Measurements from ENCODE around the gene GTF2F2. TPM values are rescaled to one million over a fixed set of nuclear protein-coding genes. Genes with fewer than 3 reads are reported as not detected.

GTF2F2 gene
- total and polyA plus RNA-seq, 9 of the 15 experiments (the other 6 are each of a cell fraction or from before 2014, with no cell fraction given), result 19.7 to 44.8 (median 32.4) TPM

DNA sequence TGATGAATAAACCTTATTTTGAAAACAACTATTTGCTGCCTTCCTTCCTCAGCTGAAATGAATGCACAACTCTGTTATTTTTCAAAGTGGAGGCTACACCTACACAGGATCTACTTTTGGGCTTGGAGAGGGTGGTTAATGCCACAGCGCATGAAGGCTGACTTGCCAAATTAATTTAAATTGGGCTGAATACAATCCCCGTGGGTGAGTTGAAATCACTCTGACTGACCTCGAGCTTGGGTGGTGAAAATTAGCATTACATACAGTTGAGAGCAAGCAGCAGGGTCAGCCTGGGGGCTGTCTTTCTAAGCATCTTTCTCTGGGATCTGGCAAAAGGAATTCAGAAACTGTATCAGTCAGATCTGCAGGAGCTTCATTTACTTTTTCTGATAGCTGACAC lies 182.2 kb downstream of the GTF2F2 start:
- no peak for FAIRE-seq
- in situ Hi-C loops (cut with MboI) (no loop called here), intact Hi-C loops (cut with micrococcal nuclease) (loop anchor here (10.0 kb wide), 2 partner anchors 108 to 818 kb away; no protein-coding TSS in a partner anchor)
- TF ChIP-seq, protein P1, sequence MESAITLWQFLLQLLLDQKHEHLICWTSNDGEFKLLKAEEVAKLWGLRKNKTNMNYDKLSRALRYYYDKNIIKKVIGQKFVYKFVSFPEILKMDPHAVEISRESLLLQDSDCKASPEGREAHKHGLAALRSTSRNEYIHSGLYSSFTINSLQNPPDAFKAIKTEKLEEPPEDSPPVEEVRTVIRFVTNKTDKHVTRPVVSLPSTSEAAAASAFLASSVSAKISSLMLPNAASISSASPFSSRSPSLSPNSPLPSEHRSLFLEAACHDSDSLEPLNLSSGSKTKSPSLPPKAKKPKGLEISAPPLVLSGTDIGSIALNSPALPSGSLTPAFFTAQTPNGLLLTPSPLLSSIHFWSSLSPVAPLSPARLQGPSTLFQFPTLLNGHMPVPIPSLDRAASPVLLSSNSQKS (CRISPR knock-in tag; IDR thresholded peaks at IDR 0.05), result no peak
- TF ChIP-seq ZNF165 (CRISPR knock-in tag; IDR thresholded peaks at IDR 0.05; ENCODE audit: borderline replicate concordance) (no peak), GABPB2 (CRISPR knock-in tag; conservative IDR thresholded peaks at IDR 0.05) (no peak), HDAC1 (IDR thresholded peaks at IDR 0.05) (no peak), ZNF561 (CRISPR knock-in tag; conservative IDR thresholded peaks at IDR 0.05) (no peak), FOSL1 (tag; conservative IDR thresholded peaks at IDR 0.05) (no peak), HDGF (IDR thresholded peaks at IDR 0.05) (no peak), PYGO2 (tag; IDR thresholded peaks at IDR 0.05) (no peak), DNMT1 (IDR thresholded peaks at IDR 0.05) (no peak), TAF15 (IDR thresholded peaks at IDR 0.05; ENCODE audit: low read depth, low read length) (no peak)
- no peak overlapping the region for H2AFZ ChIP-seq (ENCODE audit: low read depth, low read length)
- ATAC-seq, result no peak
- DNase-seq (ENCODE audit: extremely low read depth in 1 of 4, low spot score in 3 of 4), result no peak
- H3K27me3 ChIP-seq (ENCODE audit: control insufficient read depth in 2 of 2, insufficient read depth in 2 of 2, low read length in 2 of 2), result no peaks in the 10 kb centered on the region
- no peak overlapping the region for H3K27ac ChIP-seq (ENCODE audit: extremely low read depth, low read depth, low read length)
- peaks cover 16 to 21% of the 10 kb centered on the region in 2 experiments; a peak in 4 of 5 replicates for H3K4me1 ChIP-seq (replicated peaks in 1 of 2; ENCODE audit: control insufficient read depth in 2 of 2, insufficient read depth in 2 of 2, low read length in 2 of 2)
- H3K36me3 ChIP-seq (ENCODE audit: control insufficient read depth, insufficient read depth, low read length), result no peaks in the 10 kb centered on the region
- 0 out of 2 replicates have a peak, but pooled peaks cover 4% of the 10 kb centered on the region for H4K20me1 ChIP-seq (replicated peaks; ENCODE audit: control insufficient read depth, insufficient read depth, low read length)
- no peaks in the 10 kb centered on the region for H3K79me2 ChIP-seq (ENCODE audit: control insufficient read depth, insufficient read depth, low read length)
- WGBS (ENCODE audit: insufficient coverage, low coverage, missing lambda C conversion rate), result 38% methylated on average over 3 of the region's 3 CpGs
- no TSS peak for BruUV-seq (replicated peaks)
- no peak overlapping the region for H3K4me3 ChIP-seq
- ChIA-PET CTCF (ENCODE audit: low intra/inter-chr PET ratio) (interaction anchor here (0.6 kb wide), 1 partner anchor 330 kb away, joined by 3 read pairs; no protein-coding TSS in a partner anchor), POLR2A (interaction anchor here (1.2 kb wide), 1 partner anchor 242 kb away, joined by 3 read pairs; no protein-coding TSS in a partner anchor)
- no peaks in the 10 kb centered on the region for H3K9me3 ChIP-seq (replicated peaks; ENCODE audit: control insufficient read depth, insufficient read depth, low read depth, low read length)
- no peak overlapping the region for H3K9ac ChIP-seq (ENCODE audit: insufficient read depth in 1 of 2, low read depth in 2 of 2, low read length in 2 of 2)
- no peak overlapping the region for H3K4me2 ChIP-seq (ENCODE audit: insufficient read depth, low read length)
- peaks cover 2% of the 10 kb centered on the region for H3K9me1 ChIP-seq (ENCODE audit: control insufficient read depth, insufficient read depth, low read length)
